A549 (cell line): ENCODE data around the gene CLCNKA. TPM values are rescaled to one million over a fixed set of nuclear protein-coding genes. Genes with fewer than 3 reads are reported as not detected.

Experiments used
- ATAC-seq, 2 experiments: fragments of 200-7000 bp in 1 of 2; fragments of >200 bp in 1 of 2; cut with Nextera tagmentation in 1 of 2; cut with Tn5 transposase in 1 of 2; 3 replicates each; pipeline versions ENCODE4 v1.8.0 to v1.9.1; 2018 to 2020; ENCODE audit warnings: mild to moderate bottlenecking in 1 of 2, moderate library complexity in 1 of 2
- CTCF ChIA-PET: fragments of 300-600 bp; sonication (Branson Sonifier 250); formaldehyde crosslinking; extraction: SDS; loops from one replicate; lab custom pipeline; 2021; ENCODE audit warnings: antibody characterized with exemption, inconsistent platforms; lab: Yijun Ruan, JAX
- POLR2A ChIA-PET: fragments of 350-600 bp; formaldehyde crosslinking; extraction: SDS; loops from one replicate; lab custom pipeline; 2021; ENCODE audit warnings: antibody characterized with exemption, inconsistent platforms; lab: Yijun Ruan, JAX
- DNase-seq, 2 experiments: peaks; one replicate each; pipeline versions ENCODE4 v3.0.0 to v3.0.0-alpha.2; 2011 to 2016; ENCODE audit warnings: low read depth in 1 of 2, low spot score in 1 of 2
- FAIRE-seq: peaks from 2 replicates; lab custom pipeline; 2011; peaks lifted over from hg19 to GRCh38; lab: Jason Lieb, UNC
- H3K27ac ChIP-seq, 2 experiments: fragments of >200 bp; sonication (Bioruptor Twin); formaldehyde crosslinking; 3 replicates each; pipeline ENCODE4 v1.5.1; 2016 to 2017
- H3K4me1 ChIP-seq: fragments of >200 bp; sonication (Bioruptor Twin); formaldehyde crosslinking; 3 replicates; pipeline ENCODE4 v1.6.1; 2016
- H3K4me2 ChIP-seq: fragments of >200 bp; sonication (Bioruptor Twin); formaldehyde crosslinking; 3 replicates; pipeline ENCODE4 v1.6.1; 2016
- H3K4me3 ChIP-seq: fragments of >200 bp; sonication (Bioruptor Twin); formaldehyde crosslinking; 3 replicates; pipeline ENCODE4 v1.5.1; 2016
- H3K9me3 ChIP-seq: fragments of >200 bp; sonication (Bioruptor Twin); formaldehyde crosslinking; 3 replicates; pipeline ENCODE4 v1.6.1; 2016
- CHD4 ChIP-seq: fragments of 200-600 bp; sonication (generic); IDR thresholded peaks from 2 replicates; pipeline ENCODE4 v1.6.1; 2016; ENCODE audit warnings: antibody characterized with exemption, mild to moderate bottlenecking, borderline replicate concordance
- EHF ChIP-seq: fragments of 250-450 bp; sonication (Bioruptor Pico); IDR thresholded peaks from 2 replicates; pipeline ENCODE4 v1.5.0; 2020; ENCODE audit warnings: mild to moderate bottlenecking
- ESRRA ChIP-seq: fragments of 150-350 bp; IDR thresholded peaks from 2 replicates; pipeline ENCODE4 v1.6.1; 2014; ENCODE audit warnings: mild to moderate bottlenecking, low read length, borderline replicate concordance
- FOSL2 ChIP-seq, 2 experiments: fragments of 450-650 bp in 1 of 2; fragments of >200 bp in 1 of 2; sonication (Bioruptor Twin) in 1 of 2; formaldehyde crosslinking; IDR thresholded peaks; 2 replicates each; pipeline versions ENCODE4 v1.5.0 to v1.6.1; 2016 to 2020; ENCODE audit warnings: mild to moderate bottlenecking in 1 of 2, moderate library complexity in 1 of 2
- KDM1A ChIP-seq: fragments of 200-600 bp; sonication (generic); IDR thresholded peaks from 2 replicates; pipeline ENCODE4 v1.6.1; 2016; ENCODE audit warnings: low read depth, mild to moderate bottlenecking
- MAX ChIP-seq: IDR thresholded peaks from 2 replicates; pipeline ENCODE4 v1.6.1; 2012
- MYC ChIP-seq: IDR thresholded peaks from 2 replicates; pipeline ENCODE4 v1.6.1; 2012; ENCODE audit warnings: mild to moderate bottlenecking, inconsistent platforms, low read length, improper control_type of control experiment, borderline replicate concordance
- PHF8 ChIP-seq: fragments of 200-600 bp; sonication (generic); IDR thresholded peaks from 2 replicates; pipeline ENCODE4 v1.6.1; 2016; ENCODE audit warnings: low read depth, mild to moderate bottlenecking, antibody characterized with exemption, moderate library complexity, borderline replicate concordance
- POLR2AphosphoS2 ChIP-seq: conservative IDR thresholded peaks from 2 replicates; pipeline ENCODE4 v1.6.1; 2012; ENCODE audit warnings: low read length, improper control_type of control experiment, inconsistent platforms
- RAD21 ChIP-seq, 2 experiments: fragments of >200 bp in 1 of 2; sonication (Bioruptor Twin) in 1 of 2; formaldehyde crosslinking in 1 of 2; IDR thresholded peaks in 1 of 2; conservative IDR thresholded peaks in 1 of 2; 2 replicates in 1 of 2; 3 replicates in 1 of 2; pipeline ENCODE4 v1.6.1; 2012 to 2018; ENCODE audit warnings: inconsistent platforms in 1 of 2
- RARB ChIP-seq: fragments of 250-450 bp; sonication (Bioruptor Pico); IDR thresholded peaks from 2 replicates; pipeline ENCODE4 v1.8.0; 2021; ENCODE audit warnings: mild to moderate bottlenecking, moderate library complexity
- RNF2 ChIP-seq: fragments of 200-600 bp; sonication (generic); IDR thresholded peaks from 2 replicates; pipeline ENCODE4 v1.6.1; 2016; ENCODE audit warnings: low read depth, mild to moderate bottlenecking, antibody characterized with exemption, moderate library complexity, borderline replicate concordance
- SREBF2 ChIP-seq: fragments of 450-650 bp; IDR thresholded peaks from 2 replicates; pipeline ENCODE4 v1.6.1; 2014; ENCODE audit warnings: mild to moderate bottlenecking, moderate library complexity
- WGBS: methylation state at CpG from one replicate; pipeline ENCODE4 v1.1.6; 2017; ENCODE audit errors: missing lambda C conversion rate; 5-methylcytosine and 5-hydroxymethylcytosine counted together
- polyA plus RNA-seq, 4 experiments: library from polyadenylated mRNA; depleted of rRNA in 3 of 4; stranded (reverse); fragments of >200 nt; fragmentation: RNase III in 1 of 4; extraction: RNeasy Plus Mini Kit Qiagen cat#74134 plus additional on column Dnase treatment in 1 of 4; gene quantifications; 2 replicates in 3 of 4; 3 replicates in 1 of 4; pipeline ENCODE4 v1.2.3, GENCODE V29; 2011 to 2017
- TF ChIP-seq, protein P1 (sequence below): fragments of 250-450 bp; sonication (Bioruptor Pico); IDR thresholded peaks from 2 replicates; pipeline ENCODE4 v1.5.0; 2020; ENCODE audit warnings: low read depth, mild to moderate bottlenecking, moderate library complexity
- TF ChIP-seq, protein P2 (sequence below): IDR thresholded peaks from 2 replicates; pipeline ENCODE4 v1.6.1; 2012; ENCODE audit warnings: low read depth, borderline replicate concordance
- TF ChIP-seq, protein P3 (sequence below): fragments of >200 bp; sonication (Bioruptor Twin); formaldehyde crosslinking; IDR thresholded peaks from 3 replicates; pipeline ENCODE4 v1.5.1; 2016

The CLCNKA gene
- polyA plus RNA-seq, 2 of the 4 experiments (the other 2 are of a cell fraction), result 0.06 TPM; not detected in 1

DNA sequence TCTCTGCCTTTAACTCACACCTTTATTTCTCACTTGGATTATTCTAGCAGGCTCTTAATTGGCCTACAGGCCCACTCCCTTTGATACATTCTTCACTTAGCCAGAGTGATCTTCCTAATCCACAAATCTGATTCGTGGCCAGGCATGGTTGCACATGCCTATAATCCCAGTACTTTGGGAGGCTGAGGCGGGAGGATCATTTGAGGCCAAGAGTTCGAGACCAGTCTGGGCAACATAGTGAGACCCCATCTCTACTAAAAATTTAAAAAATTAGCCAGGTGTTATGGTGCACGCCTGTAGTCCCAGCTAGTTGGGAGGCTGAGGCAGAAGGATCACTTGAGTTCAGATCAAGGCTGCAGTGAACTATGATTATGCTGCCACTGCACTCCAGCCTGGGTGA is 48.1 kb upstream of the CLCNKA start:
- CTCF ChIA-PET, result interaction anchor here (0.7 to 0.8 kb wide), 2 partner anchors 12 to 179 kb away, joined by 3 to 4 read pairs; no protein-coding TSS in a partner anchor
- H3K4me1 ChIP-seq, result peaks cover 11% of the 10 kb centered on the region; the same call in 2 of the 3 replicates
- TF ChIP-seq SREBF2, result no peak
- TF ChIP-seq CHD4, result no peak
- TF ChIP-seq, protein P1, sequence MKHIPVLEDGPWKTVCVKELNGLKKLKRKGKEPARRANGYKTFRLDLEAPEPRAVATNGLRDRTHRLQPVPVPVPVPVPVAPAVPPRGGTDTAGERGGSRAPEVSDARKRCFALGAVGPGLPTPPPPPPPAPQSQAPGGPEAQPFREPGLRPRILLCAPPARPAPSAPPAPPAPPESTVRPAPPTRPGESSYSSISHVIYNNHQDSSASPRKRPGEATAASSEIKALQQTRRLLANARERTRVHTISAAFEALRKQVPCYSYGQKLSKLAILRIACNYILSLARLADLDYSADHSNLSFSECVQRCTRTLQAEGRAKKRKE, result no peak
- TF ChIP-seq, protein P2, sequence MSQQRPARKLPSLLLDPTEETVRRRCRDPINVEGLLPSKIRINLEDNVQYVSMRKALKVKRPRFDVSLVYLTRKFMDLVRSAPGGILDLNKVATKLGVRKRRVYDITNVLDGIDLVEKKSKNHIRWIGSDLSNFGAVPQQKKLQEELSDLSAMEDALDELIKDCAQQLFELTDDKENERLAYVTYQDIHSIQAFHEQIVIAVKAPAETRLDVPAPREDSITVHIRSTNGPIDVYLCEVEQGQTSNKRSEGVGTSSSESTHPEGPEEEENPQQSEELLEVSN, result no peak
- TF ChIP-seq, all 56 proteins: peak for 0
- POLR2A ChIA-PET, result no interaction called here
- Histone ChIP-seq H3K9me3 (peaks cover 8% of the 10 kb centered on the region; the same call in 1 of the 3 replicates), H3K4me2 (no peak overlapping the region), H3K27ac (no peak overlapping the region), H3K4me3 (no peak overlapping the region)
- FAIRE-seq, result no peak
- WGBS, result 84% methylated on average over 4 of the region's 4 CpGs
- ATAC-seq, result no peak
- no peak for DNase-seq

- H3K27ac ChIP-seq, result peak overlapping the region; percentile 83 to 94; a peak in 5 of 6 replicates
- no peaks in the 10 kb centered on the region; the same call in 2 of the 3 replicates for H3K9me3 ChIP-seq
- TF ChIP-seq KDM1A (no peak), RNF2 (no peak), POLR2AphosphoS2 (no peak), EHF (CRISPR knock-in tag) (no peak), RARB (CRISPR knock-in tag) (no peak), RAD21 (conservative IDR thresholded peaks at IDR 0.05 in 1 of 2, IDR thresholded peaks at IDR 0.05 in 1 of 2) (no peak), MYC (no peak), FOSL2 (IDR thresholded peaks at IDR 0.05) (no peak), FOSL2 (CRISPR knock-in tag; IDR thresholded peaks at IDR 0.05) (no peak), ESRRA (no peak), MAX (no peak)
- TF ChIP-seq, protein P3, sequence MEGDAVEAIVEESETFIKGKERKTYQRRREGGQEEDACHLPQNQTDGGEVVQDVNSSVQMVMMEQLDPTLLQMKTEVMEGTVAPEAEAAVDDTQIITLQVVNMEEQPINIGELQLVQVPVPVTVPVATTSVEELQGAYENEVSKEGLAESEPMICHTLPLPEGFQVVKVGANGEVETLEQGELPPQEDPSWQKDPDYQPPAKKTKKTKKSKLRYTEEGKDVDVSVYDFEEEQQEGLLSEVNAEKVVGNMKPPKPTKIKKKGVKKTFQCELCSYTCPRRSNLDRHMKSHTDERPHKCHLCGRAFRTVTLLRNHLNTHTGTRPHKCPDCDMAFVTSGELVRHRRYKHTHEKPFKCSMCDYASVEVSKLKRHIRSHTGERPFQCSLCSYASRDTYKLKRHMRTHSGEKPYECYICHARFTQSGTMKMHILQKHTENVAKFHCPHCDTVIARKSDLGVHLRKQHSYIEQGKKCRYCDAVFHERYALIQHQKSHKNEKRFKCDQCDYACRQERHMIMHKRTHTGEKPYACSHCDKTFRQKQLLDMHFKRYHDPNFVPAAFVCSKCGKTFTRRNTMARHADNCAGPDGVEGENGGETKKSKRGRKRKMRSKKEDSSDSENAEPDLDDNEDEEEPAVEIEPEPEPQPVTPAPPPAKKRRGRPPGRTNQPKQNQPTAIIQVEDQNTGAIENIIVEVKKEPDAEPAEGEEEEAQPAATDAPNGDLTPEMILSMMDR, result no peak
- TF ChIP-seq, all 56 proteins: peak for 0
- H3K4me2 ChIP-seq, result peak overlapping the region; percentile 91
- H3K4me1 ChIP-seq, result peaks cover 11% of the 10 kb centered on the region; the same call in 2 of the 3 replicates
- peak overlapping the region; percentile 66 for H3K4me3 ChIP-seq
- POLR2A ChIA-PET, result interaction anchor here (2.2 kb wide), 1 partner anchor 25 kb away, joined by 12 read pairs; no protein-coding TSS in a partner anchor
- 84% methylated on average over 9 of the region's 9 CpGs for WGBS
- CTCF ChIA-PET, result interaction anchor here (0.9 to 1.9 kb wide), 2 partner anchors 19 to 183 kb away, joined by 3 to 6 read pairs; no protein-coding TSS in a partner anchor
- DNase-seq (no peak), ATAC-seq (no peak), FAIRE-seq (no peak)
Observed at GRCh38 chr1:15974855-15975254, 47.0 kb upstream of the CLCNKA start.

- ATAC-seq (peak; percentile 69 to 91), DNase-seq (peak; percentile 33 to 44), FAIRE-seq (no peak)
- Histone ChIP-seq H3K4me1 (peaks cover 11% of the 10 kb centered on the region; the same call in 2 of the 3 replicates), H3K27ac (peak overlapping the region; percentile 83 to 94), H3K4me2 (peak overlapping the region; percentile 91), H3K4me3 (peak overlapping the region; percentile 66), H3K9me3 (no peaks in the 10 kb centered on the region)
- ChIA-PET CTCF (interaction anchor here (0.6 to 1.9 kb wide), 3 partner anchors 11 to 183 kb away, joined by 3 to 6 read pairs (median 4); no protein-coding TSS in a partner anchor), POLR2A (interaction anchor here (1.2 to 2.2 kb wide), 2 partner anchors 25 to 183 kb away, joined by 4 to 12 read pairs; no protein-coding TSS in a partner anchor)
- 7% methylated on average over 13 of the region's 47 CpGs for WGBS
- TF ChIP-seq, protein P3, result 0 out of 3 replicates have a peak, but pooled peaks have one; percentile 5
- no peak for TF ChIP-seq PHF8
- 0 out of 5 replicates have a peak, but pooled peaks of 1 of the 2 experiments have one; percentile 11 for TF ChIP-seq RAD21 (conservative IDR thresholded peaks at IDR 0.05 in 1 of 2, IDR thresholded peaks at IDR 0.05 in 1 of 2)
Observed at GRCh38 chr1:15975358-15975804, 46.5 kb upstream of the CLCNKA start.
